Progenitor cell of endocrine pancreas (in vitro differentiated cells): ENCODE measurements around the gene CAPZA2. TPM values are rescaled to one million over a fixed set of nuclear protein-coding genes. Genes with fewer than 3 reads are reported as not detected.

Experiments used
- DNase-seq: peaks from one replicate; pipeline ENCODE4 v3.0.0; 2021; ENCODE audit warnings: low spot score; ENCODE audit not compliant: unreplicated experiment
- H3K27ac Mint-ChIP-seq: 2 replicates; pipeline ENCODE4 v1.8.0; 2021; ENCODE audit warnings: mild to moderate bottlenecking, moderate library complexity, mixed read lengths
- H3K27me3 Mint-ChIP-seq: 2 replicates; pipeline ENCODE4 v1.8.0; 2021; ENCODE audit warnings: mixed read lengths
- H3K36me3 Mint-ChIP-seq: 2 replicates; pipeline ENCODE4 v1.8.0; 2022; ENCODE audit warnings: mixed read lengths; ENCODE audit not compliant: insufficient read depth
- H3K4me1 Mint-ChIP-seq: 2 replicates; pipeline ENCODE4 v1.8.0; 2021; ENCODE audit warnings: low read depth, mixed read lengths
- H3K4me3 Mint-ChIP-seq: 2 replicates; pipeline ENCODE4 v1.8.0; 2021; ENCODE audit warnings: low read depth, mild to moderate bottlenecking, moderate library complexity, mixed read lengths
- H3K9me3 Mint-ChIP-seq: 2 replicates; pipeline ENCODE4 v1.8.0; 2021; ENCODE audit warnings: low read depth, mixed read lengths
- total RNA-seq: library from RNA; stranded (reverse); gene quantifications from 2 replicates; pipeline ENCODE4 v1.2.1, GENCODE V29; 2021
- TF ChIP-seq, protein P1 (sequence below): fragments of 200-600 bp; sonication (generic); IDR thresholded peaks from one replicate; pipeline ENCODE4 v1.5.0; 2021; ENCODE audit warnings: antibody characterized with exemption, mild to moderate bottlenecking; ENCODE audit not compliant: unreplicated experiment

Gene CAPZA2
- total RNA-seq, 1 donor from 2014 or later = 151 TPM

DNA sequence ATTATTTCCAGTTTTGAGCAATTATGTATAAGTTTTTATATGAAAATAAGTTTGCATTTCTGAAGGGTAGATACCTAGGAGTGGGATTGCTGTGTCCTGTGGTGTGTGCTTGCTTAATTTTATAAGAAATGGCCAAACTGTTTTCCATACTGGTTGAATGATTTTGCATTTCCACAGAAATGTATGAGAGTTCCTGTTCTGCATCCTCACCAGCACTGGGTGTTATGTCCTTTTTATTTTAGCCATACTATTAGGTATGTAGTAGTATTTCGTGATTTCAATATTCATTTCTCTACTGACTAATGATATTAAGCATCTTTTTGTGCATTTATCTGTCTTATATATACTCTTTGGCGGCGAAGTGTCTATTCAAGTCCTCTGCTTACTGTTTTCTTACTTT is 22.3 kb downstream of the CAPZA2 start:
- TF ChIP-seq, protein P1, sequence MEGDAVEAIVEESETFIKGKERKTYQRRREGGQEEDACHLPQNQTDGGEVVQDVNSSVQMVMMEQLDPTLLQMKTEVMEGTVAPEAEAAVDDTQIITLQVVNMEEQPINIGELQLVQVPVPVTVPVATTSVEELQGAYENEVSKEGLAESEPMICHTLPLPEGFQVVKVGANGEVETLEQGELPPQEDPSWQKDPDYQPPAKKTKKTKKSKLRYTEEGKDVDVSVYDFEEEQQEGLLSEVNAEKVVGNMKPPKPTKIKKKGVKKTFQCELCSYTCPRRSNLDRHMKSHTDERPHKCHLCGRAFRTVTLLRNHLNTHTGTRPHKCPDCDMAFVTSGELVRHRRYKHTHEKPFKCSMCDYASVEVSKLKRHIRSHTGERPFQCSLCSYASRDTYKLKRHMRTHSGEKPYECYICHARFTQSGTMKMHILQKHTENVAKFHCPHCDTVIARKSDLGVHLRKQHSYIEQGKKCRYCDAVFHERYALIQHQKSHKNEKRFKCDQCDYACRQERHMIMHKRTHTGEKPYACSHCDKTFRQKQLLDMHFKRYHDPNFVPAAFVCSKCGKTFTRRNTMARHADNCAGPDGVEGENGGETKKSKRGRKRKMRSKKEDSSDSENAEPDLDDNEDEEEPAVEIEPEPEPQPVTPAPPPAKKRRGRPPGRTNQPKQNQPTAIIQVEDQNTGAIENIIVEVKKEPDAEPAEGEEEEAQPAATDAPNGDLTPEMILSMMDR = no peak
- H3K27ac Mint-ChIP-seq = no peak overlapping the region
- peaks cover 19% of the 10 kb centered on the region for H3K4me1 Mint-ChIP-seq
- no peak for DNase-seq
- no peak overlapping the region for H3K4me3 Mint-ChIP-seq
- H3K27me3 Mint-ChIP-seq = no peaks in the 10 kb centered on the region
- H3K9me3 Mint-ChIP-seq = peaks cover 5% of the 10 kb centered on the region
- peaks cover 21% of the 10 kb centered on the region for H3K36me3 Mint-ChIP-seq

DNA sequence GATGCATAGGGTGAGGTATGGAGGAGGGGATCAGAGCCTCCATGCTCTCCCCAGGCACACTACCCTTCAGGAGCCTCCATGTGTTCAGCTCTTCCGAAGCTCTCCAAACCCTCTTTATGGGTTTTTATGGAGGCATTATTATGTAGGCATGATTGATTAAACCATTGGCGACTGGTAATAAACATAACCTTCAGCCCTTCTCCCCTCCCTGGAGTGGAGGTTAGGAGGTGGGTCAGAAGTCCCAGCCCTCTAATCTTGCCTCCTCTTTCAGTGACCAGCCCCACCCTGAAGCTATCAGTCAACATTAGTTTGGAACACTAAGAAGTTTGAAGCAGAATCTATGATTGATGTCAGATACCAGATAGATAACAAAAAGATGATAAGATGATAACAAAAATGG is 23.3 kb downstream of the CAPZA2 start:
- H3K27ac Mint-ChIP-seq = peak overlapping the region; percentile 11
- no peak for DNase-seq
- no peak overlapping the region for H3K4me3 Mint-ChIP-seq

DNA sequence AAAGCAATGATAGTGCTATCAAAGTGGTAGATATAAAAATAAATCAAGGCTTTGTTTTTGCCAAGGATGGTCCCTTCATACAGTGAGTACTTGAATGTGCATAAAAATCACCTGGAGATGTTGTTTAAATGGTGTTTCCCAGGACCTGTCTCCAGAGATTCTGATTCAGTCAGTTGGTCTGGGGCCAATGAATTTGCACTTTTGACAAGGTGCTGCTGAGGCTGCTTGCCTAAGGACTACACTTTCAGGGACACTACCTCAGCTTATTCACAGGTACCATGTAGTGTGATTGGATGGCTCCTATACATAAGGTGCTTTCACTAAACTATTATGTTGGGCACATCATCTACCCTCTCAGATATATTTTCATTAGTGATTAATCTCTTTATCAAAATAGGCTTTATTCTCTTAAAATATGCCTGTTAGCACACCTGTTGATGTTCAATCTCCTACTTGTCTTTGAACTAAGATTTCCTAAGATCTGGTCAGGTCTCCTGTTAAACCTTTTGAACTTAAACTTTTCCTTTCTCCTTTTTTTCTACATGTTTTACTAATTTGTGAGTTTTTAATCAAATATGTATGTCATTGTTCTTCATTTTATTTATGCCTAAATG is 24.3 kb downstream of the CAPZA2 start:
- H3K4me3 Mint-ChIP-seq = no peak overlapping the region
- H3K27ac Mint-ChIP-seq = no peak overlapping the region
- DNase-seq = no peak
- no peaks in the 10 kb centered on the region for H3K27me3 Mint-ChIP-seq
- H3K9me3 Mint-ChIP-seq = peaks cover 5% of the 10 kb centered on the region
- peaks cover 23% of the 10 kb centered on the region for H3K36me3 Mint-ChIP-seq
- peaks cover 14% of the 10 kb centered on the region for H3K4me1 Mint-ChIP-seq
- TF ChIP-seq, protein P1 = no peak

More for the DNA sequence above, 23.3 kb downstream of the CAPZA2 start:
- H3K9me3 Mint-ChIP-seq = peaks cover 5% of the 10 kb centered on the region
- TF ChIP-seq, protein P1 = no peak
- H3K36me3 Mint-ChIP-seq = peaks cover 24% of the 10 kb centered on the region
- no peaks in the 10 kb centered on the region for H3K27me3 Mint-ChIP-seq
- H3K4me1 Mint-ChIP-seq = peaks cover 16% of the 10 kb centered on the region

DNA sequence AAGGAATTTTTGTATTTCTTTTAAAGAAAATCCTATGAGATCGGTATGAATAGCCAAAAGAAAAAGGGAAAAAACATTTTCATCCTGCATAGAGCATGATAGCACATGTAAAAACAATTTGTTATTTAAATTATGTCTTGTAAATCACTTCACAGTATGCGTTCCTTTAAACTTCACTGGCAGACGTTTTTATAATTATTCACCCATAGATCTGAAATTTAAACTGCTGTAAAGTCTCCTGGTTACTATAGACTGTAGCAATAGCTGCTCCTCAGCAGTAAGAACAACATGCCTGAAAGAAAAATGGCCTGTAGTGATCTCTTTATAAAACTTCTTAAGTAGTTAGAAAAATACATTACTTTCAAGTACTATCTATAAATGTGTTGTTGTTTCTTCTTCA is 26.5 kb downstream of the CAPZA2 start:
- H3K36me3 Mint-ChIP-seq = peaks cover 35% of the 10 kb centered on the region
- peaks cover 11% of the 10 kb centered on the region for H3K4me1 Mint-ChIP-seq
- H3K27me3 Mint-ChIP-seq = no peaks in the 10 kb centered on the region
- no peak overlapping the region for H3K4me3 Mint-ChIP-seq
- no peak overlapping the region for H3K27ac Mint-ChIP-seq
- TF ChIP-seq, protein P1 = no peak
- DNase-seq = no peak
- peaks cover 5% of the 10 kb centered on the region for H3K9me3 Mint-ChIP-seq

DNA sequence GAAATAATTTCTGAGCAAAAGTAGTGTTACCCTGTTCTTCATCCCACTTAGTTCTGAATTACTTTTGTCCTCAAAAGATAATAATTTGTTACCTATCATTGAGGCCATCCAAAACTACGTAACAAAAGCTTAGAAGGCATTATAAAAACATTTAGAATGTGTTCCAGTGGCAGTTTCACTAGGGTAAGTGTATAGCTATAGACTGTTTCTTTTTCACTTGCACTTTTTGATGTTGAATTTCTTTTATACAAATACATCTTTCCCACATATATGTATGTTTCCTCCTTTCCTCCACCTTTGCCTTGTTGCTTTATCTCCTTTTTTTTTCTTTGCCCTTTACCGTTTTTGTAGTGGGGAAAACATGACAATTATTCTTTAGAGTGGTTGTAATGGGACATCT is 33.5 kb downstream of the CAPZA2 start:
- peaks cover 34% of the 10 kb centered on the region for H3K36me3 Mint-ChIP-seq
- no peak overlapping the region for H3K4me3 Mint-ChIP-seq
- H3K9me3 Mint-ChIP-seq = peaks cover 8% of the 10 kb centered on the region
- H3K27ac Mint-ChIP-seq = no peak overlapping the region
- DNase-seq = no peak
- H3K27me3 Mint-ChIP-seq = no peaks in the 10 kb centered on the region
- peaks cover 2% of the 10 kb centered on the region for H3K4me1 Mint-ChIP-seq
- TF ChIP-seq, protein P1 = no peak
